ENCODE data around the gene RXRA. TPM values are rescaled to one million over a fixed set of nuclear protein-coding genes. Genes with fewer than 3 reads are reported as not detected.

The RXRA gene
- total RNA-seq, 2 donors from 2014 or later: 68.2 to 72.0 TPM

DNA sequence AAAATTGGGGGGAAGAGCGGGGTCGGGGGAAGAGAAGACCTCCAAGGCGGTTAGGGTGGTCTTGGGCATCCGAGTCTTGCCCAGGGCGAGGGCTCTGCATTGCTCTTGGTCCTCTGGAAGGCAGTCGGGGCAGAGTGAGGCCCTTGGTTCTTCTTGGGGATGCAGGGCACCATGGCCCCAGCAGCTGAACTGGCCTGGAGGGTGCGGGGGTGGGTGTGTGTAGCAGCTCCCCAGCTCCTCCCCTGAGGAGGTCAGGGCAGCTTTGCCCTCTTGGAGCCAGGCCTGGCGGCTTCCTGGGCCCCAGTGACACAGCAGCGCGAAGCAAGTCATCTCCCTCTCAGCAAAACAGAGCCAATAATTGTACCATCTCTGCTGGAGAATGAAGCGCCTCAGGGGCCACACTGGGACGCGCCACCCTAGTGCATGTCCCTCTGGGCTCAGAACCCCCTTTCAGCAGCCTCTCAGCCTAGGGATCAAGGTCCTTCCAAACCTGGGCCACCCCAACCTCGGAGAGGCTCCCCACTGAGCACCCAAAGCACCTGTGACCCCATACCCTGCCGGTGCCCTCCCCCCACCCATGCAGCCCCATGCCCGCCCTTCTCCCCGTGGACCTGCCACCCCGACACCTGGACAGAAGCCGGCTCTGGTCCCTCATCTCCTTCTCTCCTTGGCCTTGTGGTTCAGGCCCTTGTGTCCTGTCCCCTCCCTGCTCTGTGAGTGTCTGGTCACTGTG, 10.4 kb upstream of the RXRA start:
- no peak for DNase-seq

GRCh38 chr9:134316449-134317160, 9.7 kb upstream of the RXRA start:
- intact Hi-C loops (cut with DNase I): no loop called here
- H3K4me3 ChIP-seq: no peak overlapping the region
- H3K27ac ChIP-seq: no peak overlapping the region
- H3K9me3 ChIP-seq: no peaks in the 10 kb centered on the region
- H3K27me3 ChIP-seq: no peaks in the 10 kb centered on the region
- no peaks in the 10 kb centered on the region for H3K36me3 ChIP-seq
- TF ChIP-seq CTCF (IDR thresholded peaks at IDR 0.05): no peak
- no peak overlapping the region for H3K9ac ChIP-seq (ENCODE audit: low read depth in 2 of 2, low read length in 2 of 2)
- DNase-seq: no peak
- H3K4me1 ChIP-seq: no peaks in the 10 kb centered on the region

More for the DNA sequence above, 10.4 kb upstream of the RXRA start:
- intact Hi-C loops (cut with DNase I): no loop called here
- Histone ChIP-seq H3K4me1 (no peaks in the 10 kb centered on the region), H3K27me3 (no peaks in the 10 kb centered on the region), H3K27ac (no peak overlapping the region), H3K4me3 (no peak overlapping the region), H3K9ac (ENCODE audit: low read depth in 2 of 2, low read length in 2 of 2) (no peak overlapping the region), H3K9me3 (no peaks in the 10 kb centered on the region), H3K36me3 (no peaks in the 10 kb centered on the region)
- no peak for TF ChIP-seq CTCF (IDR thresholded peaks at IDR 0.05)

DNA sequence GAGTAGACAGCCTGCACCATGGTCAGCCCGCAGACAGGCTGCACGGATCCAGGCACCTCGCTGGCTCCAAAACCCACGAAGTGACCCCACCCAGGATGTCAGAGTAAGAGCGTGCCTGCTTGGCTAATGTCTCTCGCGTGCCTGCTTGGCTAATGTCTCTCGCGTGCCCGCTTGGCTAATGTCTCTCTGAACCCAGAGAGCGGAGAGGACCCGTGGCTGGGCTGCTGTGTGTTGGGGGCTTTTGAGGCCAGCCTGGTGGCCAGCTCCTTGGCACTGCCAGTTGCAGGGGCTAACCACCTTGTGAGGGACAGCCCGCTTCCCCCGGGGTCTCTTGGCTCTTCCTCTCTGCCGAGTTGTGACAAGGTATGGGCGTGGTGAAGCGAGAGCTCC, 8.9 kb upstream of the RXRA start:
- H3K27me3 ChIP-seq: no peaks in the 10 kb centered on the region
- intact Hi-C loops (cut with DNase I): no loop called here
- H3K9me3 ChIP-seq: no peaks in the 10 kb centered on the region
- no peak overlapping the region for H3K27ac ChIP-seq
- no peaks in the 10 kb centered on the region for H3K4me1 ChIP-seq
- no peak overlapping the region for H3K9ac ChIP-seq (ENCODE audit: low read depth in 2 of 2, low read length in 2 of 2)
- DNase-seq: no peak
- H3K4me3 ChIP-seq: no peak overlapping the region
- TF ChIP-seq CTCF (IDR thresholded peaks at IDR 0.05): no peak
- H3K36me3 ChIP-seq: no peaks in the 10 kb centered on the region

GRCh38 chr9:134317790-134318414, 8.4 kb upstream of the RXRA start:
- DNase-seq: no peak
- no peak for TF ChIP-seq CTCF (IDR thresholded peaks at IDR 0.05)
- no peaks in the 10 kb centered on the region for H3K4me1 ChIP-seq
- H3K4me3 ChIP-seq: no peak overlapping the region
- no peaks in the 10 kb centered on the region for H3K9me3 ChIP-seq
- no peak overlapping the region for H3K9ac ChIP-seq (ENCODE audit: low read depth in 2 of 2, low read length in 2 of 2)
- H3K27me3 ChIP-seq: no peaks in the 10 kb centered on the region
- no peaks in the 10 kb centered on the region for H3K36me3 ChIP-seq
- no peak overlapping the region for H3K27ac ChIP-seq
- intact Hi-C loops (cut with DNase I): no loop called here

DNA sequence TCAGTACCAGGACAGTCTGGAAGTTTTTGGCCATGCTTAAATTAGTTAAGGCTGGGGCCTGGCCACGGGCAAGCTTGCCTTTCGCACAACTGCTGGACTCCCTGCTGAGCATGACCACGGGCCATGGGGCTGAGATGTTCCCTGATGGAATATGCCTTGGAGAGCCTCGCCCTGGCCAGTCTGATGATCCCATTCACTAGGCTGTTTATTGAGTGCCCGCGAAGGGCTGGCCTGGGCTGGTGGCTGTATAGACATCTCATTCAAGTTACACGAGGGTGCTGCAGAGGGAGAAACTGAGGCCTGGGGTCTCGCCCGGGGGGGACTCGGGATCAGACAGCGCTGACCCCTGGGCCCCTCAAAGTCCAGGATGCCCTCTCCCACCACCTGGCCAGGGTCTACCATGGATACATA, 7.8 kb upstream of the RXRA start:
- TF ChIP-seq CTCF (IDR thresholded peaks at IDR 0.05): no peak
- no peak overlapping the region for H3K27ac ChIP-seq
- H3K9me3 ChIP-seq: no peaks in the 10 kb centered on the region
- intact Hi-C loops (cut with DNase I): no loop called here
- no peak overlapping the region for H3K4me3 ChIP-seq
- no peak overlapping the region for H3K9ac ChIP-seq (ENCODE audit: low read depth in 2 of 2, low read length in 2 of 2)
- H3K36me3 ChIP-seq: no peaks in the 10 kb centered on the region
- no peaks in the 10 kb centered on the region for H3K27me3 ChIP-seq
- no peak for DNase-seq
- H3K4me1 ChIP-seq: peaks cover under 1% of the 10 kb centered on the region
